A673 (cell line): ENCODE measurements around the gene CNDP1.

ENCODE experiments used
- CTCF ChIP-seq: fragments of 300-800, 200-600 bp; sonication (generic); conservative IDR thresholded peaks from 2 replicates; pipeline ENCODE4 v1.5.1; 2017; ENCODE audit warnings: low read depth, mild to moderate bottlenecking, antibody characterized with exemption, low read length, moderate library complexity, mixed read lengths
- EZH2 ChIP-seq: fragments of 200-600 bp; sonication (generic); IDR thresholded peaks from 2 replicates; pipeline ENCODE4 v1.6.1; 2017; ENCODE audit warnings: borderline replicate concordance, low read depth, mild to moderate bottlenecking, mixed read lengths, antibody characterized with exemption, low read length; ENCODE audit not compliant: poor library complexity, severe bottlenecking

- TF ChIP-seq EZH2 (no peak), CTCF (no peak)
These were observed 90.2 kb downstream of the CNDP1 start for GRCh38 chr18:74624466-74624865.
